SJCRH30 (cell line): ENCODE measurements around the gene CAND2. TPM values are rescaled to one million over a fixed set of nuclear protein-coding genes. Genes with fewer than 3 reads are reported as not detected.

Source experiments
- DNase-seq, 2 experiments: peaks; one replicate each; pipeline ENCODE4 v3.0.0-alpha.2; 2015 to 2020
- H3K27ac ChIP-seq: fragments of 250-450 bp; sonication (Bioruptor Pico); 2 replicates; pipeline ENCODE4 v1.5.1; 2020; ENCODE audit warnings: mild to moderate bottlenecking, moderate library complexity
- H3K27me3 ChIP-seq: fragments of 250-450 bp; sonication (Bioruptor Pico); 2 replicates; pipeline ENCODE4 v1.5.1; 2020; ENCODE audit warnings: mild to moderate bottlenecking, moderate library complexity
- H3K36me3 ChIP-seq: fragments of 250-450 bp; sonication (Bioruptor Pico); 2 replicates; pipeline ENCODE4 v1.5.1; 2020; ENCODE audit warnings: mild to moderate bottlenecking, moderate library complexity
- H3K4me1 ChIP-seq: fragments of 250-450 bp; sonication (Bioruptor Pico); 2 replicates; pipeline ENCODE4 v1.5.1; 2020; ENCODE audit warnings: mild to moderate bottlenecking, moderate library complexity
- H3K4me3 ChIP-seq: fragments of 250-450 bp; sonication (Bioruptor Pico); 2 replicates; pipeline ENCODE4 v1.5.1; 2020; ENCODE audit warnings: mild to moderate bottlenecking, moderate library complexity
- H3K9me3 ChIP-seq: fragments of 250-450 bp; sonication (Bioruptor Pico); replicated peaks from 2 replicates; pipeline ENCODE4 v1.5.1; 2020; ENCODE audit warnings: mild to moderate bottlenecking, moderate library complexity
- total RNA-seq: library from RNA; depleted of rRNA; stranded (reverse); fragments of >200 nt; shearing (Covaris generic); gene quantifications from 2 replicates; pipeline ENCODE4 v1.2.3, GENCODE V29; 2014; rRNA removed

CAND2 gene
- total RNA-seq = 3.4 and 4.9 TPM in 2 replicates

DNA sequence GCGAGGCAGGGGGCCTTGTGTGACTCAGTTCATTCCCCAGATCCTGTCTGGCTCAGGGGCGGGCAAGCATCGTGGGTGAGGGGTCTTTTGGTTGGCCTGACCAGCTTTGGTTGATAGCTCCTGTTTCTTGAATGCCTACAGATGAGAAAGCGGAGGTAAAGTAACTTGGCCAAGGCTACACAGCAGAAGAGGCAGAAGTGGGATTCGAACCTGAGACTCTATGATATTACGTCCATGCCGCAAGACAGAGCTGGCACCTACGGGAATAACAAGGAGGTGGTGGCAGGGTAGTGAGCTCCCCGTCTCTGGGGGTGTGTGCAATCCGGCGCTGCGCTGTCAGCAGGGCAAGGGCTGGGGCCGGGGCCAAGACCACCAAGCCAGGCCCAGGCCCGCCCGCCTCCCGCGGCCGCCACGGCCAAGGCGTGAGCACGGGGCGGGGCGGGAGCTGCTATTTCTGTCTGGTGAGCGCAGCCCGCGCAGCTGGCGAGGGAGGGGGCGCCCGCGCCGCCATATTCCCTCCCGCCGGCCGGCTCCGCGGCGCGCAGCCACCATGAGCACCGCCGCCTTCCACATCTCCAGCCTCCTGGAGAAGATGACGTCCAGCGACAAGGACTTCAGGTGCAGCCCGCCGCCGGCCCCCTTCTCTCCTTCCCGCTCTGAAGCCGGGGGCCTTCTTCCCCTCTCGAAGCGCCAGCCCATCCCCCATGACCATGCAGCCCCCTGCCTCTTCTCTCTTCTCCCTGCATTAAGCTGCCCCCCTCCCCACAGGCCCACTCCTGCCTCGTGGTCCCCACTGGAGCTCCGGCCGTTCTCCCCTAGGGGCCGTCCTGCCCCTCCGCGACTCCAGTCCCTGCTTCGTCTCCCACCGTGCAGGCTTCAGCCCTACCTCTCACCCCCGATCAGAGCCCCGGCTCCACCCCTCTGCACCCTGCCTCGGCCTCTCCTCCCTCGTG lies at the start of gene CAND2:
Gene CAND2, plus strand, starts transcription at position 510 of the 953 bp plus-strand sequence. Its CDS starts 41 bp downstream, at position 551.
- Histone ChIP-seq H3K4me1 (no peaks in the 10 kb centered on the region), H3K27ac (peak within 1 kb of the TSS; percentile 27; the same call in 1 of the 2 replicates), H3K9me3 (no peaks in the 10 kb centered on the region), H3K36me3 (no peaks in the 10 kb centered on the region), H3K27me3 (no peaks in the 10 kb centered on the region), H3K4me3 (peak within 1 kb of the TSS; percentile 69)
- DNase-seq = peak; percentile 58 to 65

DNA sequence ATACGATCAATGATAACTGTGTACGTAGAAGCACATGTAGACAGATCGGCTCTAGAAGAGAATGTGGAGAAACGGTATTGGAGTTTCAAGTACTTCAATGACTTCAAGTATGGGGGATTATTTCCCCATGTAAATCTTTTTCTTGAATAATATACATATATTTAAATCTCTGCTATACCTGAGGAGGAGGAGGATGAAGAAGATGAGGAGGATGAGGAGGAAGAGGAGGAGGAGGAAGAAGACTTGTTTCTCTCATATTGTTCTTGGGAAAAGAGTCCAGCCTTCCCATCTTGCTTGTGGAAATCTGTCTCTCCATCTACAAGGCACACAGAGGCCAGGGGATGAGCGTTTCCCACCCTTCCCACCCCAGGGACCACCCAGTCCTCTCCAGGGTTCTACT lies 48.0 kb upstream of the CAND2 start:
- no peak for DNase-seq
- H3K27me3 ChIP-seq = no peaks in the 10 kb centered on the region
- H3K4me1 ChIP-seq = peaks cover 10% of the 10 kb centered on the region
- H3K27ac ChIP-seq = no peak overlapping the region
- H3K36me3 ChIP-seq = no peaks in the 10 kb centered on the region
- H3K4me3 ChIP-seq = no peak overlapping the region
- no peaks in the 10 kb centered on the region for H3K9me3 ChIP-seq

DNA sequence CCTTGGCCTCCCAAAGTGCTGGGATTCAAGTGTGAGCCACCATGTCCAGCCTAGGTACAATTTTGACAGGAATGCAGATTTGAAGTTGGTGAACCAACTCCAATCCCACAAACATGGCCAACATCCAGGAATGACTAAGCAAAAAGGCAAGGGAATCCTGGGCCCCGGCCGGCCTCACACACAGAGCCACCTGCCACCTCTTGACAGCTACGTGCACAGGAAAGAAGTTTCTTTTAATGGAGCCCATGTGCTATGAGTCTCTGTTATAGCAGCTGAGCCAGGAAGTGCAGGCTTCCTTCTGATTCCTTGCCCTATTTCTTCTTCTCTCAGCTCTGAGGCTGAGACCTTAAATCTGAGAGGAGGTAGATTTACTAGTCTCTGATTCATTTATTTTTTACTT lies 46.3 kb upstream of the CAND2 start:
- Histone ChIP-seq H3K4me3 (no peak overlapping the region), H3K9me3 (no peaks in the 10 kb centered on the region), H3K27ac (peak overlapping the region; percentile 17), H3K36me3 (no peaks in the 10 kb centered on the region), H3K4me1 (peaks cover 10% of the 10 kb centered on the region), H3K27me3 (no peaks in the 10 kb centered on the region)
- peak; percentile 66 to 69 for DNase-seq

DNA sequence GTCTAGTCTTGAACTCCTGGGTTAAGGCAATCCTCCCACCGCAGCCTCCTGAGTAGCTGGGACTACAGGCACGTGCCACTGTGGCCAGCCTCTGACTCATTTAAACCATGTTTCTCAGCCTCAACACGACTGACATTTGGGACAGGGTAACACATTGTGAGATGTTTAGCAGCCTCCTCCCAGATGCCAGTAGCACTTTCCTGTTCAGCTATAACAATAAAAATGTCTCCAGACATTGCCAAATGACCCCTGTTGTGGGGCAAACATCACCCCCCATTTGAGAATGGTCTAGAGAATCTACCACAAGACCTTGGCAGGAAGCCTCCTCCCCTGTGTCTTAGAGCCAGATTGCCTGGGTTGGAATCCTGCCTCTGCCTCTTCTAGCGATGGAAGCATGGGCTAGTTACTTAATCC lies 45.8 kb upstream of the CAND2 start:
- peak overlapping the region; percentile 17 for H3K27ac ChIP-seq
- no peaks in the 10 kb centered on the region for H3K36me3 ChIP-seq
- H3K27me3 ChIP-seq = no peaks in the 10 kb centered on the region
- no peak overlapping the region for H3K4me3 ChIP-seq
- H3K4me1 ChIP-seq = peaks cover 10% of the 10 kb centered on the region
- peak in 1 of 2 experiments; percentile 14 for DNase-seq
- no peaks in the 10 kb centered on the region for H3K9me3 ChIP-seq

DNA sequence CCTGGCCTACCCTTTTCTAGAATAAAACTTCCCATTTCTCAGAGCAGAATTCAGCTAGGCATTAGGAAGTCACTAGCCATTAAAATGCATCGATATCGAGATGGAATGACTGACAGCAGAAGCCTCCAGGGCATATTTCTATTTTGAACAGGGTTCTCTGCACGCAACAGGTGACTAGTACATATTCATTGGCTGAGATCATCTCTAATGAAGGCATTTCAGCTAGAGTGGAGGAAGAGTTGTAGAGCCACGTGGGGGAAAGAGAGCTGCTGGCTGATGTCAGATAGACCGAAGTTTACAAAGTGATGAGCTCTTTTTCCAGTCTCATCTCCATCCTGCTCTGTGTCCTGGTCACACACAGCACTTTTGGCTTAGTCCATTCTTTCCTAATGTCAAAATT lies 44.9 kb upstream of the CAND2 start:
- no peak overlapping the region for H3K27ac ChIP-seq
- no peaks in the 10 kb centered on the region for H3K9me3 ChIP-seq
- H3K4me1 ChIP-seq = peaks cover 10% of the 10 kb centered on the region
- H3K4me3 ChIP-seq = no peak overlapping the region
- no peaks in the 10 kb centered on the region for H3K27me3 ChIP-seq
- DNase-seq = no peak
- H3K36me3 ChIP-seq = no peaks in the 10 kb centered on the region

DNA sequence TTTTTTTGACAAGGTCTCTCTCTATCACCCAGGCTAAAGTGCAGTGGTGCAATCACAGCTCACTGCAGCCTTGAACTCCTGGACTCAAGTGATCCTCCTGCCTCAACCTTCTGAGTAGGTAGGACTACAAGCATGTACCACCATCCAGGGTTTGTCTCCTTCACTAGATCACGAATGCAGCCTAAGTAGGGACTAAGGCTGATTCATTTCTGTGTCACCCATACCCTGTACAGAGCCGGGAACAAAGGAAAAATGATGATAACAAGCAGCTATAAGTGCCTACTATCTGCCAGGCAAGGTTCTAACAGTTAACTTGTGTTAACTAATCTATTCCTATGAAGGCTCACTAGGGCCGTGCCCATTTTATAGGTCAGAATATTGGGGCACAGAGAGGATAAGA lies 44.4 kb upstream of the CAND2 start:
- H3K27me3 ChIP-seq = no peaks in the 10 kb centered on the region

DNA sequence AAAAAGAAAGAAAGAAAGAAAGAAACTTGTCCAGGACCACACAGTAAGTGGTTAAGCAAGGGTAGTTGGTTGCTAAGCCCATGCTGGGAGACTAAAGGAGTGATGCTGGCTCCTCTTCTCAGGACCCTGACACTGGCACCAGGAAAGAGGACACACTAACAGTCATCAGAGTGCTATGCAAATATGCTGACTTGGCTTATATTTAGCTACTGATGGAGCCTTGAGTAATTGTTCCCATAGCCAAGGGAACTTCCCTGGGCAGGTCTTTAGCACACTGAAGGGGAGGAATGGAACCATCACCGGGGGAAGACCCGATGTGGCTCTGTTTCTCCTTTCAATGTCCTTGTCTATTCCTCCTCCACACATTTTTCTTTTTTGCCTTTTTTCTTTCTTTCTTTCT lies 43.7 kb upstream of the CAND2 start:
- Histone ChIP-seq H3K4me1 (peaks cover 10% of the 10 kb centered on the region), H3K9me3 (no peaks in the 10 kb centered on the region), H3K27me3 (no peaks in the 10 kb centered on the region), H3K36me3 (no peaks in the 10 kb centered on the region), H3K4me3 (no peak overlapping the region), H3K27ac (no peak overlapping the region)
- DNase-seq = no peak

More for the DNA sequence above, 44.4 kb upstream of the CAND2 start:
- H3K4me3 ChIP-seq = no peak overlapping the region
- H3K9me3 ChIP-seq = no peaks in the 10 kb centered on the region
- H3K27ac ChIP-seq = no peak overlapping the region
- peaks cover 10% of the 10 kb centered on the region for H3K4me1 ChIP-seq
- no peaks in the 10 kb centered on the region for H3K36me3 ChIP-seq
- DNase-seq = no peak

DNA sequence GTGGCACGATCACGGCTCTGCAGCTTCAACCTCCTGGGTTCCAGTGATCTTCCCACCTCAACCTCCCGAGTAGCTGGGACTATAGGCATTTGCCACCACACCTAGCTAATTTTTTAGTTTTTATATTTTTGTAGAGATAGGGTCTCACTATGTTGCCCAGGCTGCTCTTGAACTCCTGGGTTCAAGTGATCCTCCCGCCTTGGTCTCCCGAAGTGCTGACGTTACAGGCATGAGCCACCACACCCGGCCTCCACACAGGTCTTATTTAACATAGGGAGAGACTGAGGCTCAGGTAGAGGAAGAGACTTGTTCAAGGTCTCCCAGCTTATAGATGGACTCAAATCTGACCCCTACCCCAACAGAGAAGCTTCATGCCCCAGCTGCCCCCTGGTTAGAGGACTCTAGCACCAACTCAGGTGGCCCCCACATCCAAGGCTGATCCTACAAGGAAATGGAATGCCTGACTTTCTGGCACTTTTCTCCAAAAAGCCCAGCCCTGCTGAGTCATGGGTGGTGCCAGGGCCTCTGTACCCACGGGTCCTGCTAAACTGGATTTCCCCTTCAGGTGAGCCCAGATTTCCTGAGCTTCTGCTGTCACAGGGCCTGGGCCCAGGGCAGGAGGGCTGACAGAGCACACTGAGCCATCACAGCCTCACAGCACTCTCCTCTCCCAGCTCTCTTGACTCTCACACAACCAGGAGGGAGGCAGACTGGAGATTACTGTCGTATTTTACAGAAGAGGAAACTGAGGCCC lies 43.0 kb upstream of the CAND2 start:
- no peaks in the 10 kb centered on the region for H3K27me3 ChIP-seq
- DNase-seq = no peak
- no peaks in the 10 kb centered on the region for H3K9me3 ChIP-seq
- peaks cover 15% of the 10 kb centered on the region for H3K4me1 ChIP-seq
- H3K27ac ChIP-seq = no peak overlapping the region
- H3K4me3 ChIP-seq = no peak overlapping the region
- H3K36me3 ChIP-seq = no peaks in the 10 kb centered on the region

DNA sequence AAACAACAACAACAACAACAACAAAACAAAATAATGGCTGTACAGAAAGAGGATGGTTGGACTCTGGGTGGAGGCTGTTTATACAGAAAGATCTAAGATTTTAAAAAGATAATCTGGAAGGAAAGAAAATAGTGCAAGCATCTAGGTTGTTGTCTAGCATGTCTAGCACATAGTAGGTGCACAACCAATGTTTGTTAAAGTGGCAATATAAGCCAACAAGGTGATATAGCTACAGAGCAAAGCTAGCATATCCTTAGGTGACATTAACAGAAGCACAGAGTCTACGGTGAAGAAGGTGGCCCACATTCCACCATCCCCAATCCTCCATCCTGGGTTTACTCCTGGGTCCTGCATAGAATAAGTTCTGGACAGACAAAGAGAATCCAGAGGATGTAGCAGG lies 42.2 kb upstream of the CAND2 start:
- H3K27ac ChIP-seq = no peak overlapping the region
- no peak overlapping the region for H3K4me3 ChIP-seq
- H3K9me3 ChIP-seq = no peaks in the 10 kb centered on the region
- DNase-seq = no peak
- no peaks in the 10 kb centered on the region for H3K36me3 ChIP-seq
- H3K27me3 ChIP-seq = no peaks in the 10 kb centered on the region
- peaks cover 23% of the 10 kb centered on the region for H3K4me1 ChIP-seq

DNA sequence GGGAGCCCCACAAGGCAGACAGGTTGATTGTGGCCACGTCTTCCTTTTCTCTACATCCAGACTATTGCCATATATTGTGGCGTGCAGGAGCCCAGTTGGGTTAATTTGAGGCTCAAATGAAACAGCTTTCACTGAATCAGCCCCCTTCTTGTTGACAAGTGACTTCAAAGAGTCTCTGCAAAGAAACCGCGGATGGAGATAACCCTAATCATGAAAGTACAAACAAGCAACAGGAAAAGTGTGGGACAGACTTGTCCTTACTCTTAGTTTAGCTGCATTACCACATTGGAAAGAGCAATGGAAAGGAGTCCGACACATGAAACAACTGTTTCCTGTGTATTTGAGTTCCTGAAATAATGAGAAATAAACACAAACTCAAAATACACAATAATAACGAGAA lies 40.7 kb upstream of the CAND2 start:
- H3K36me3 ChIP-seq = no peaks in the 10 kb centered on the region
- no peak for DNase-seq
- H3K27ac ChIP-seq = no peak overlapping the region
- H3K9me3 ChIP-seq = no peaks in the 10 kb centered on the region
- no peak overlapping the region for H3K4me3 ChIP-seq
- peaks cover 22% of the 10 kb centered on the region for H3K4me1 ChIP-seq
- H3K27me3 ChIP-seq = no peaks in the 10 kb centered on the region

DNA sequence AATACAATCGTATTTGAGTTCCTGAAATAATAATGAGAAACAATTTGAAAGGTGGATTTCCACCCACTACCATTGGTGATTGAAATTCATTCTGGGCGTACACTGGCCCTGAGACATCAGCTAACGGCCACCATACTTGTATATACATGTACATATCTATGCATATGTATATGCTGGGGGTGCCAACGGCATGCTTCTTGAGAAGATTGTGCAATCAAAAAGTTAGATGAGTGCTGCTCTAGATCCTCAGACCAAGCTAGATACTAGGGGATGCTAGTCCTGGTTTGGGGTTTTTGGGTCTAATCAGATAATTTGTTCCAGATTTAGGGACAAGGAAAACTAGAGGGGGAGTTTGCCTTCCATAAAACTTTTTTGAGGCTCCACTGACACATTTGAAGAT lies 40.3 kb upstream of the CAND2 start:
- Histone ChIP-seq H3K4me1 (peaks cover 21% of the 10 kb centered on the region), H3K27me3 (no peaks in the 10 kb centered on the region), H3K27ac (no peak overlapping the region), H3K9me3 (no peaks in the 10 kb centered on the region), H3K4me3 (no peak overlapping the region), H3K36me3 (no peaks in the 10 kb centered on the region)
- no peak for DNase-seq

DNA sequence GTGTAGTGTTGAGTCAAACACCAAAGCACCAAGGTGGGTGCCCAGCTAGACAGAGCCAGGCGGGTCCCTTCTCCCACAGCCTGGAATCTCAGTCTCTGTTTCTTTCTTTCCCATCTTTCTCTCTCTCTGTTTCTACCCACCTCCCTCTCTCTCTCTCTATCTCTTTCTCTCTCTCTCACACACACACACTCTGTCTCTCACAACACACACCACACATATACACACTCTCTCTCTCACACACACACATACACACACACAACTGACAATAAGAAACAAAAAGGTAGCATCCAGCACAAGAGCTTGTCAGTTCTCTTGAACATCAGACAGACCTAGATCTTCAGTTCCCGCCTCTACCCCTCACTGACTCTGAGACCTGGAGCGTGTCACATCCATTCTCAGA lies 39.8 kb upstream of the CAND2 start:
- no peak overlapping the region for H3K27ac ChIP-seq
- peaks cover 21% of the 10 kb centered on the region for H3K4me1 ChIP-seq
- H3K9me3 ChIP-seq = no peaks in the 10 kb centered on the region
- H3K4me3 ChIP-seq = no peak overlapping the region
- no peaks in the 10 kb centered on the region for H3K27me3 ChIP-seq
- no peak for DNase-seq
- no peaks in the 10 kb centered on the region for H3K36me3 ChIP-seq

DNA sequence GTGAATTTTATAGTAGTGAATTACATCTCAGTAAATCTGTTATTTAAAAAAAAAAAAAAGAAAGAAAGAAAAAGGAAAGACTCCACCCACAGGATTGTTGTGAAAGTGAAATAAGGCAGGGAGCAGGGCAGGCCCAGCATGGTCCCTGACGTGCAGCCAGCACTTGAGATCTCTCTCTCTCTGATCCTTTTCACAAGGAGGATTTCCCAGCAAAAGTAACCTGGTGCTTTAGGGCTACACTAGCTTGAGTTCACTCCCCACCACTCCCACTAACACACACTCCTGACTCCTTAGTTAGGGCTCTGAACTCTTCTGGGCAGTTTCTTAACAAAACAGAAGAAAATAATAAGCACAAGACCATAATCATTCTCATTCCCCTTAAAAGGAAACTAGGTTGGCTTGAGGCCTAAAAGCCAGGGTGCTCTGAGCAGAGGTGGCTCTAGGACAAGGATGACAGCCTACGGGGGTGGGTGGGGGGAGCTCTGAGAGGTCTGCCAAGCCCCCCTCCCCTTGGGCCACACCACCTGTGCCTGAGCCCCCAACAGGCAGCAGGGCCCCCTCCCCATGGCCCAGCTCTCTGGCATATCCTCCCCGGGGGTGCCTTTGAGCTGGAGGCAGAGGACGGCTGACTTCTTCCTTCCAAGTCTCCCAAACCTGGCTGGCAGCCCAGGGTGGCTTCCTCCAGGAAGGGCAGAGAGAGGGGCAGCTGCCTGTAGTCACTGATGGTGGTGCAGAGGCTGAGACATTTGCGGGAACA lies 38.3 kb upstream of the CAND2 start:
- Histone ChIP-seq H3K4me3 (no peak overlapping the region), H3K27me3 (no peaks in the 10 kb centered on the region), H3K36me3 (no peaks in the 10 kb centered on the region), H3K9me3 (no peaks in the 10 kb centered on the region), H3K4me1 (peaks cover 24% of the 10 kb centered on the region), H3K27ac (no peak overlapping the region)
- peak; percentile 23 to 31 for DNase-seq

DNA sequence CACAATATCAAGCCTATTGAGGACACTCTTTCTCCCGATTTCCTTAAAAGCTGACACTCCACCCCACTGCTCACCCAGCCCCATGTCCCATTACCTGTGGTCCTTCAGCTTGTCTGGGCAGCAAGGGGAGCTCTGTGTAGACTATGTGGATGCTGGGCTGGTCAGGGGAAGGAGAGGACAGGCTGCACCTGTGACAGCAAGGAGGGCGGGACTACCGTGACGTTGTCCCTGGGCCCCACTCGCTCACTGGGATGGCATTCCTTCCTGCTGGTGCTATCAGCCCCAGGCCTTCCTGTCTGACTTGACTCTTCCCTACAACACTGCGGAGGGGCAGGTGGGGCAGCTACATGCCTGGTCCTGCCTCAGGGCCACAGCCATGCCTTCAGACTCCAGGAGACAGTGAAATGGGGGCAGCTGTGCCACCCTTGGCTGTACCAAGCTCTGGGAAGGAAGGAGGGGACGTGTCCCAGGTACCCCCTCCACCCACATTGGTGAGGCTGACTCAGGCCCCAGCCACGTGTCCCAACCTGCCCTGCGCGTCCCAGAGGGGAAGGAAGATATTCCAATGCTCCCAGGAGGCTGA lies 37.3 kb upstream of the CAND2 start, which contains the start of gene TMEM40:
Gene TMEM40, minus strand, starts transcription at position 163 of the 583 bp plus-strand sequence. CDS start 9,427 bp downstream, outside the sequence.
- no peaks in the 10 kb centered on the region for H3K27me3 ChIP-seq
- no peak within 1 kb of the TSS for H3K27ac ChIP-seq
- H3K4me1 ChIP-seq = peaks cover 29% of the 10 kb centered on the region
- peak; percentile 39 to 47 for DNase-seq
- no peak within 1 kb of the TSS for H3K4me3 ChIP-seq
- no peaks in the 10 kb centered on the region for H3K36me3 ChIP-seq
- no peaks in the 10 kb centered on the region for H3K9me3 ChIP-seq
